SU-DHL-6 (cell line): ENCODE results near the gene PLAAT5.

Experiments
- EZH2phosphoT487 ChIP-seq: fragments of 200-600 bp; sonication (generic), shearing (Covaris generic); conservative IDR thresholded peaks from 2 replicates; pipeline ENCODE4 v1.6.1; 2018; ENCODE audit warnings: mild to moderate bottlenecking, antibody characterized with exemption, low read length, moderate library complexity, mixed read lengths
- TF ChIP-seq, protein P1 (sequence below): fragments of 200-600 bp; sonication (generic); IDR thresholded peaks from one replicate; pipeline ENCODE4 v1.5.1; 2017; ENCODE audit warnings: antibody characterized with exemption, mild to moderate bottlenecking, low read length, moderate library complexity; ENCODE audit not compliant: insufficient read depth, poor library complexity, severe bottlenecking

GRCh38 chr11:63520606-63521170 is 29.7 kb upstream of the PLAAT5 start:
- TF ChIP-seq, protein P1, sequence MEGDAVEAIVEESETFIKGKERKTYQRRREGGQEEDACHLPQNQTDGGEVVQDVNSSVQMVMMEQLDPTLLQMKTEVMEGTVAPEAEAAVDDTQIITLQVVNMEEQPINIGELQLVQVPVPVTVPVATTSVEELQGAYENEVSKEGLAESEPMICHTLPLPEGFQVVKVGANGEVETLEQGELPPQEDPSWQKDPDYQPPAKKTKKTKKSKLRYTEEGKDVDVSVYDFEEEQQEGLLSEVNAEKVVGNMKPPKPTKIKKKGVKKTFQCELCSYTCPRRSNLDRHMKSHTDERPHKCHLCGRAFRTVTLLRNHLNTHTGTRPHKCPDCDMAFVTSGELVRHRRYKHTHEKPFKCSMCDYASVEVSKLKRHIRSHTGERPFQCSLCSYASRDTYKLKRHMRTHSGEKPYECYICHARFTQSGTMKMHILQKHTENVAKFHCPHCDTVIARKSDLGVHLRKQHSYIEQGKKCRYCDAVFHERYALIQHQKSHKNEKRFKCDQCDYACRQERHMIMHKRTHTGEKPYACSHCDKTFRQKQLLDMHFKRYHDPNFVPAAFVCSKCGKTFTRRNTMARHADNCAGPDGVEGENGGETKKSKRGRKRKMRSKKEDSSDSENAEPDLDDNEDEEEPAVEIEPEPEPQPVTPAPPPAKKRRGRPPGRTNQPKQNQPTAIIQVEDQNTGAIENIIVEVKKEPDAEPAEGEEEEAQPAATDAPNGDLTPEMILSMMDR = no peak
- TF ChIP-seq EZH2phosphoT487 = no peak
